ENCODE data around the gene HK1.
"Not testable (repeated sequence)": the region's sequence is repeated elsewhere in the genome, so short reads cannot be mapped to it uniquely, and the experiment has no call there.

Gene HK1

GRCh38 chr10:69278446-69278963 lies at the start of gene HK1:
HK1 (plus strand) TSS chr10:69278496.
- DNase-seq (ENCODE audit: low spot score): peak; percentile 22

GRCh38 chr10:69229616-69229916 lies 48.7 kb upstream of the HK1 start:
- DNase-seq (ENCODE audit: low spot score): no peak

GRCh38 chr10:69230128-69230527 lies 48.2 kb upstream of the HK1 start:
- no peak for DNase-seq (ENCODE audit: low spot score)

DNA sequence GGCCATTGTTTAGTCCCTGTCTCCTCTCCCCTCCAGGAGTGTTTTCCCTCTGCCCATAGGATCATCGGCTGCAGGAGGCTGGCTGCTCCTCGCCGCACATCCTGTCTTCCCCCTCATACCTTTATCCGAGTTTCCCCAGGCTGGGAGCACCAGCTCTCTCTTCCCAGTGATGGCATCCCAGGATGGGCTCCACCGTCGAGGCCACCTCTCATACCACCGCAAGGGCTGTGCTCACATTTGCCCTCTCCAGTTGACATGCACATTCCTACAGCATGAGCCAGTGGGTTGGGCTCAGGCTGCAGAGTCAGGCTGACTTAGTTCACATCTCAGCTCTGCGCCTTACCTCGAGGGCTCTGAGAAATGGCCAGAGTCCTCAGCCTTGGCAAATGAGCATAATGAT lies 46.0 kb upstream of the HK1 start:
- no peak for DNase-seq (ENCODE audit: low spot score)

GRCh38 chr10:69232736-69233480 lies 45.4 kb upstream of the HK1 start:
- no peak for DNase-seq (ENCODE audit: low spot score)

- no peak for DNase-seq (ENCODE audit: low spot score)
Observed at GRCh38 chr10:69234447-69234846, 43.8 kb upstream of the HK1 start.

DNA sequence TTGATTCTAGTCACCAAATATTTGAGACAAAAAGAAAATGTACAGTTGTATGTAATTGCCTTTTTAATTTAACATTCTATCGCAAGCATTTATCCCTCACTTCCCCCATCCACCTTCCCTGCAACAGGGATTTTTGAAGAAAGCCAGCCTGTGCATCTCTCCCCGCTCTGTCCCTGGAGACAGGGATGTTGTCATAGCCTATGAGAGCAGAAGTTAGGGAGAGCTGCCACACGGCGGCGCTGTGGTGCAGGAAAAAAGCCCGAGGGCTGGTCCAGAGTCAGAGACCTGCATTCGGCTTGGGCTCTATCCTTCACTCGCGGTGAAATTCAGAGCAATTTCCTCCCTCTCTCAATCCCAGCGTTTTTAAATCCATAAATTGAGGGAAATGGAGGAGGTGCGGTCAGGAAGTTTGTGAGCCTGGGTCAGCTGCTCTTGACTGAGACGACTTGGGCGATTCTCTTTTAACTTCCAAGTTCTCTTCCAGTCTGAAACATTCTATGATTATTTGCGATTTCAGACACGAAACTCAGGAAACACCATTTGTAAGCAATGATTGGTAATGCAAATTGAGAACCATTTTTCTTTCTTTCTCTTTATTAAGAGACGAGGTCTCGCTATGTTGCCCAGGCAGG lies 40.7 kb upstream of the HK1 start:
- DNase-seq (ENCODE audit: low spot score): peak; percentile 75

DNA sequence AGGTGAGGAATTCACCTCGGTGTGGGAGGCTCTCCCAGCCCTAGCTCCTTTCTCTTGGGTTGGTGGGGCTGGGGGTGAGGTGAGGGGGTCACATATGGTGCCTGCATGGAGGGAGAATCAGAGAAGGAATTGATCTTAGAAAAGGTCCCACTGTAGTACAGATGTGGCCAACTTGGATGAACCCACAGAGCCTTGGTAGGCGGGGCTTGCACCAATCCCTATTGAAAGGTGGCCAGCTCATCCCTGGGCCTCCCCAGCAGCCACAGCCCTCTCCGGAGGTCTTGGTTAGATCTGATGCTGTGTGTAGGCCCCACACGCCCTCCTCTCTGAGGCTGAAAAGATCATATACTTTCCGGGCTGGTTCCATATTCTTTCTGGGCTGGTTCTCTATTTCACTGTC lies 39.2 kb upstream of the HK1 start:
- DNase-seq (ENCODE audit: low spot score): no peak

DNA sequence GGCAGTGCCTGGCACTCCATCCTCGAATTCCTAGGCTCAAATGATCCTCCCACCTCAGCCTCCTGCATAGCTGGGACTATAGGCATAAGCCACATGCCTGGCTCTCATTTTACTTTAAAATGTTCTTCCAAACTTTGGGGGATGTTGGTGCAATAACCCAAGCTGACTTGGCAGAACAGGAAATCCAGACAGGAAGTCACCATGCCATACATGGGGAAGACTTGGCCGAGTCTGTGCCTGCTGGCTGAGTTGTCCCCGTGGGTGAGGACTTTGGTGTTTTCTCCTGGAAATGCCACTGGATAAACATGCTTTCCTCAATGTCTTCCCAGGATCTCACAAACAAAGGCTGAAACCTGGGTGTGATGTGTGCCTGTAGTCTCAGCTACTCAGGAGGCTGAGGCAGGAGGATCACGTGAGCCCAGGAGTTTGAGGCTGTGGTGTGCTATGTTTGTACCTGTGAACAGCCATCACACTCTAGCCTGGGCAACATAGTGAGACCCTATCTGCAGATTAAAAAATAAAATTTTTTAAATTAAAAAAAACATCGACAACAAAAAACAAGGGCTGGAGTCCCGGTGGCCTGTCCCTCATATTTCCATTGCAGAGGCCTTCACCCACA lies 38.4 kb upstream of the HK1 start:
- DNase-seq (ENCODE audit: low spot score): no peak

GRCh38 chr10:69240455-69240854 lies 37.8 kb upstream of the HK1 start:
- DNase-seq (ENCODE audit: low spot score): no peak

- DNase-seq (ENCODE audit: low spot score): no peak
Observed at GRCh38 chr10:69241575-69241974, 36.7 kb upstream of the HK1 start.

DNA sequence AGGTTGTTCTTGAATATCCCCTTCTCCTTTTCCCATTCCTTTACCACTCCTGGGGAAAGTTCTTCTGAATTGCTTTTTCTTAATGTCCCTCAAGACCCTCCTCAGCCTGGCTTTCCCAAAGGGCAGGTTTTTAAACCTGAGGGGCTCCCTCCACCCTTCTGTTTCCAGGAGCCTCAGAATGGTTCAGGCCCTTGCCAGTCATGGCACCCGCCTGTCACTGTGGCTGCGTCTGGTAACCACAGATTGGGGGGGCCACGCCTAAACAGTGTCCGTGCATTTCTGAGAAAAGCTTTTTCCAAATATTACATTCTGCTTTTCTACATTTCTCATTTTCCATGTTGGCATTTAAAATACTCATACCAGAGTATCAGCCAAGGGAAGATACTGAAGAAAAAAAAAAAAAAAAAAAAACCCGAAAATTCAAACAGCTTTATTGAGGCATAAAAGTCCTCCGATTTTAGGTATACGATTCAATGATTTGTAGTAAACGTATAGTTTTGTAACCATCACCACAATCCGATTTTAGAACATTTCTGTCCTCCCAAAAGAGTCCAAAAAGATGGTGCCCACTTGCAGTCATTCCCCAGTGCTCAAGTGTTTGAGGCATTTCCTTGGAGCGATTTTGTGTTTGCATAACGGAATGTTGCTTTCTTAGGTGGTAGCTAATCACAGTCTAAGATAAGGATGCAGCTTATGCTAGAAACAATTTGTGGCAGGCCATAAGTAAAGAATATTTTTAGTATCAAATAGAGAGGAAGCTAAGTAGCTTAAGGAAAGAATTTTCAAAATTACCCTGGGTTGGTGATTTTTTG lies 36.0 kb upstream of the HK1 start:
- no peak for DNase-seq (ENCODE audit: low spot score)

- DNase-seq (ENCODE audit: low spot score): peak; percentile 98
Observed at GRCh38 chr10:69242852-69243212, 35.5 kb upstream of the HK1 start.

- DNase-seq (ENCODE audit: low spot score): no peak
Observed at GRCh38 chr10:69243817-69244216, 34.5 kb upstream of the HK1 start.

DNA sequence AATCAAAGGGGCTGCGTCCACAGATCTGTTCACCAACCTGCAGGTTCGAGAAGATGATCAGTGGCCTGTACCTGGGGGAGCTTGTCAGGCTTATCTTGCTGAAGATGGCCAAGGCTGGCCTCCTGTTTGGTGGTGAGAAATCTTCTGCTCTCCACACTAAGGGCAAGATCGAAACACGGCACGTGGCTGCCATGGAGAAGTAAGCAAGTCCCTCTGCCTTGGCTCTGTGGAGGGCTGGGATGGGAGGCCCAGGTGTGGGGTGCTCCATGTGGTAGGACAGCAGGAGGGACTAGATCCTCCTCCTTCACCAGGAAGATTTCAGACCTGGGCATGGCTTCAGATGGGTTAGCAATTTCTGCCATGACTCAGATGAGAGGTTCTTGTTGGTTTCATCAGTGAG lies 32.3 kb upstream of the HK1 start:
- DNase-seq (ENCODE audit: low spot score): no peak

- DNase-seq (ENCODE audit: low spot score): no peak
Observed at GRCh38 chr10:69246581-69247312, 31.5 kb upstream of the HK1 start.

GRCh38 chr10:69247313-69247710 lies 31.0 kb upstream of the HK1 start:
- no peak for DNase-seq (ENCODE audit: low spot score)

- DNase-seq (ENCODE audit: low spot score): no peak
Observed at GRCh38 chr10:69248117-69248730, 30.1 kb upstream of the HK1 start.

GRCh38 chr10:69250041-69250440 lies 28.3 kb upstream of the HK1 start:
- DNase-seq (ENCODE audit: low spot score): no peak

DNA sequence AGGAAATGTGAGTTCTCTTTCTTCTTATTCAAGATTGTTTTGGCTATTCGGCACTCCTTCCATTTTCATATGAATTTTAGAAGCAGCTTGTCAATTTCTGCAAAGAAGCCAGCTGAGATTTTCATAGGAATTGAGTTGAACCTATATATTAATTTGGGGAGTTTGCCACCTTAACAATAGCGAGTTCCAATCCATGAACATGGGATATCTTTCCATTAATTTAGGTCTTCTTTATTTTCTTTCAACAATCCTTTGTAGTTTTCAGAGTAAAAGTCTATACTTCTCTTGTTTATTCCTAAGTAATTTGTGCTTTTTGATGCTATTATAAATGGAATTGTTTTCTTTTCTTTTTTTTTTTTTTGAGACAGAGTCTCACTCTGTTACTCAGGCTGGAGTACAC lies 26.9 kb upstream of the HK1 start:
- DNase-seq (ENCODE audit: low spot score): not testable (repeated sequence)

DNA sequence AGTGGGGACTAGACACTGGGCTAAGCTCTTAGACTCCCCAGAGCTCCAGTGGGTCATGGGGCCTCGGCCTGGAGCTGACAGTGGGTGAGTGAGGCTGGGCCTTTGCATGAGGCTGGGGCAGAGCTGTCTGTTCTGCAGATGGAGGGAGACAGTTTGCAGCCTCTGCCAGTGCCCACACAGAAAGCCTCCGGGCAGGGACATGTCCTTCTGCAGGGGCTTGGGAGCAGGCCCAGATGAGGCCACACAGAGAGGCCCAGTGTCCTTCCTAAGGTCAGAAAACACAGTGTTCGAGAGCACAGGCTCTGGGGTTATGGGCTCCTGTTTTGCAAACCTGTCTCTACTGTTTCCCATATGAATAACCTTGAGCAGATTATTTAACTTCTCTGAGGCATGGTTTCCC lies 25.1 kb upstream of the HK1 start:
- no peak for DNase-seq (ENCODE audit: low spot score)

DNA sequence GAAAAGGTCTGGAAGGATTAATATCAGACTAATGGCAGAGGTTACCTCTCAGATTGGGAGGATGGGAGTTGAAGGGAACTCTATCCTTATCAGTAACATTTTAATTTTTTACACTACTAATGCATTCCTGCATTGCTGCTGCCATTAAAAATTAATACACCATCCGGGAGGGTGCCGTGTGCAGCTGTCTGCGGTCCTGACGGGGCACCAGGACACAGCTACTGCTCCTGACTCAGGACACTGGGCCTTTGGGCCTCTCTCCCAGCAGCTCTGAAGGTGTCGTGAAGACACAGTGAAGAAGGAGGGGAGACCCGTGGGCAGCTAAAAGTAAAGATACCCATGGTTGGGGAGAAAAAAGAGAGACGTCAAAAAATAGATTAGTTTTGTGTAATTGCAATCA lies 23.4 kb upstream of the HK1 start:
- DNase-seq (ENCODE audit: low spot score): no peak
